ENCODE data around the gene SPEF2. TPM values are rescaled to one million over a fixed set of nuclear protein-coding genes. Genes with fewer than 3 reads are reported as not detected.

The SPEF2 gene
- total RNA-seq, 4 donors from 2014 or later = 0.49 to 2.8 (median 1.8) TPM

GRCh38 chr5:35745660-35746059, 128.0 kb downstream of the SPEF2 start:
- intact Hi-C loops (cut with DNase I; ENCODE audit: low total_unique reads) = no loop called here

GRCh38 chr5:35752012-35752411, 134.3 kb downstream of the SPEF2 start:
- intact Hi-C loops (cut with DNase I; ENCODE audit: low total_unique reads) = no loop called here
- TF ChIP-seq POLR2A (IDR thresholded peaks at IDR 0.05) = no peak
- no peak for TF ChIP-seq CTCF (IDR thresholded peaks at IDR 0.05)
- WGBS, 2 donors = 96 to 98% methylated on average over 6 of the region's 6 CpGs

More at GRCh38 chr5:35745660-35746059, 128.0 kb downstream of the SPEF2 start:
- TF ChIP-seq POLR2A (IDR thresholded peaks at IDR 0.05) (no peak), CTCF (IDR thresholded peaks at IDR 0.05) (no peak)
- H3K4me3 ChIP-seq (ENCODE audit: low read depth, poor library complexity, severe bottlenecking) = no peak overlapping the region
- WGBS, 2 donors = 86 to 95% methylated on average over 3 of the region's 3 CpGs
- DNase-seq (ENCODE audit: low spot score in 2 of 2) = no peak

GRCh38 chr5:35753500-35753899, 135.8 kb downstream of the SPEF2 start:
- H3K4me3 ChIP-seq (ENCODE audit: low read depth, poor library complexity, severe bottlenecking) = no peak overlapping the region
- intact Hi-C loops (cut with DNase I; ENCODE audit: low total_unique reads) = no loop called here
- TF ChIP-seq CTCF (IDR thresholded peaks at IDR 0.05) (no peak), POLR2A (IDR thresholded peaks at IDR 0.05) (no peak)
- 70 to 81% methylated on average over 5 of the region's 5 CpGs for WGBS, 2 donors
- DNase-seq (ENCODE audit: low spot score in 2 of 2) = no peak

More at GRCh38 chr5:35752012-35752411, 134.3 kb downstream of the SPEF2 start:
- no peak for DNase-seq (ENCODE audit: low spot score in 2 of 2)
- H3K4me3 ChIP-seq (ENCODE audit: low read depth, poor library complexity, severe bottlenecking) = no peak overlapping the region

GRCh38 chr5:35754481-35754880, 136.8 kb downstream of the SPEF2 start:
- no peak for DNase-seq (ENCODE audit: low spot score in 2 of 2)
- TF ChIP-seq POLR2A (IDR thresholded peaks at IDR 0.05) = no peak
- intact Hi-C loops (cut with DNase I; ENCODE audit: low total_unique reads) = no loop called here
- H3K4me3 ChIP-seq (ENCODE audit: low read depth, poor library complexity, severe bottlenecking) = no peak overlapping the region
- 35 to 55% methylated on average over 1 of the region's 1 CpG for WGBS, 2 donors

- intact Hi-C loops (cut with DNase I; ENCODE audit: low total_unique reads) = no loop called here
- H3K4me3 ChIP-seq (ENCODE audit: low read depth, poor library complexity, severe bottlenecking) = no peak overlapping the region
- 80 to 88% methylated on average over 5 of the region's 5 CpGs for WGBS, 2 donors
- no peak for TF ChIP-seq CTCF (IDR thresholded peaks at IDR 0.05)
- no peak for TF ChIP-seq POLR2A (IDR thresholded peaks at IDR 0.05)
- DNase-seq (ENCODE audit: low spot score in 2 of 2) = no peak
These were observed 138.3 kb downstream of the SPEF2 start for GRCh38 chr5:35755966-35756365.

- WGBS, 2 donors = 69 to 71% methylated on average over 5 of the region's 5 CpGs
- TF ChIP-seq POLR2A (IDR thresholded peaks at IDR 0.05) (no peak), CTCF (IDR thresholded peaks at IDR 0.05) (no peak)
- DNase-seq (ENCODE audit: low spot score in 2 of 2) = no peak
- intact Hi-C loops (cut with DNase I; ENCODE audit: low total_unique reads) = no loop called here
- H3K4me3 ChIP-seq (ENCODE audit: low read depth, poor library complexity, severe bottlenecking) = no peak overlapping the region
These were observed 140.6 kb downstream of the SPEF2 start for GRCh38 chr5:35758151-35758724.
